Measurements from ENCODE around the gene SYMPK.

- no peak for TF ChIP-seq CTCF (IDR thresholded peaks at IDR 0.05)
- no peak for TF ChIP-seq POLR2A (IDR thresholded peaks at IDR 0.05)
Observed at GRCh38 chr19:45897261-45897812, 34.4 kb upstream of the SYMPK start.
